K562 (cell line): ENCODE measurements around the gene PTGR2. TPM values are rescaled to one million over a fixed set of nuclear protein-coding genes. Genes with fewer than 3 reads are reported as not detected.

Source experiments
- ATF1 ChIP-seq, 2 experiments: fragments of 450-650 bp in 1 of 2; IDR thresholded peaks; 2 replicates each; pipeline ENCODE4 v1.6.1; 2016; ENCODE audit warnings: missing compliant biosample characterization in 1 of 2, missing genetic modification characterization in 1 of 2
- BDP1 ChIP-seq: IDR thresholded peaks from 3 replicates; pipeline ENCODE4 v1.6.1; 2011; ENCODE audit not compliant: insufficient read length, insufficient read depth
- BRD9 ChIP-seq: fragments of 450-650 bp; IDR thresholded peaks from 2 replicates; pipeline ENCODE4 v1.6.1; 2018; ENCODE audit warnings: low read depth; ENCODE audit not compliant: partially characterized antibody
- DACH1 ChIP-seq: fragments of 450-650 bp; IDR thresholded peaks from 2 replicates; pipeline ENCODE4 v1.6.1; 2018; ENCODE audit not compliant: partially characterized antibody
- E2F3 ChIP-seq: fragments of 250-450 bp; sonication (Bioruptor Pico); IDR thresholded peaks from 2 replicates; pipeline ENCODE4 v1.4.0; 2020; ENCODE audit warnings: mild to moderate bottlenecking
- ELF1 ChIP-seq: fragments of 200-800 bp; sonication (Bioruptor generic); IDR thresholded peaks from 2 replicates; pipeline ENCODE4 v1.6.1; 2016; ENCODE audit warnings: missing genetic modification characterization, missing compliant biosample characterization
- GATAD2B ChIP-seq: fragments of 450-650 bp; IDR thresholded peaks from 2 replicates; pipeline ENCODE4 v1.6.1; 2017; ENCODE audit warnings: mild to moderate bottlenecking, borderline replicate concordance
- HIVEP1 ChIP-seq: fragments of 250-450 bp; sonication (Bioruptor Pico); IDR thresholded peaks from 2 replicates; pipeline ENCODE4 v1.4.0; 2020; ENCODE audit warnings: mild to moderate bottlenecking
- HMG20B ChIP-seq: fragments of 250-450 bp; sonication (Bioruptor Pico); IDR thresholded peaks from 2 replicates; pipeline ENCODE4 v1.5.0; 2021; ENCODE audit warnings: mild to moderate bottlenecking
- KAT8 ChIP-seq: fragments of 450-650 bp; IDR thresholded peaks from 2 replicates; pipeline ENCODE4 v1.6.1; 2016; ENCODE audit warnings: low read depth, mild to moderate bottlenecking
- KDM5B ChIP-seq: fragments of 200-600 bp; sonication (generic); IDR thresholded peaks from 2 replicates; pipeline ENCODE4 v1.6.1; 2012; ENCODE audit warnings: low read depth, mild to moderate bottlenecking, moderate library complexity, low read length, control low read depth, inconsistent platforms; ENCODE audit not compliant: insufficient replicate concordance
- KLF6 ChIP-seq: fragments of 250-450 bp; sonication (Bioruptor Pico); IDR thresholded peaks from 2 replicates; pipeline ENCODE4 v1.4.0; 2020; ENCODE audit warnings: mild to moderate bottlenecking, moderate library complexity, borderline replicate concordance
- MYNN ChIP-seq, 2 experiments: sonication (generic); formaldehyde crosslinking in 1 of 2; IDR thresholded peaks; 2 replicates each; pipeline versions ENCODE4 v1.5.0 to v1.6.1; 2016 to 2020; ENCODE audit warnings: antibody characterized with exemption in 1 of 2, missing genetic modification reagents in 1 of 2
- RBFOX2 ChIP-seq: fragments of 200-400 bp; formaldehyde crosslinking; IDR thresholded peaks from 2 replicates; pipeline ENCODE4 v1.6.1; 2017; ENCODE audit warnings: low read depth, mild to moderate bottlenecking, low read length, moderate library complexity
- TAF1 ChIP-seq: IDR thresholded peaks from 2 replicates; pipeline ENCODE4 v1.6.1; 2011; ENCODE audit warnings: mild to moderate bottlenecking, low read length, moderate library complexity; ENCODE audit not compliant: insufficient read depth, control insufficient read depth, severe bottlenecking; ENCODE audit errors: extremely low read depth
- USF1 ChIP-seq: sonication (generic); formaldehyde crosslinking; IDR thresholded peaks from 2 replicates; pipeline ENCODE4 v1.9.0; 2022; ENCODE audit warnings: mild to moderate bottlenecking, missing genetic modification reagents
- XRCC5 ChIP-seq: fragments of 200-400 bp; formaldehyde crosslinking; IDR thresholded peaks from 2 replicates; pipeline ENCODE4 v1.6.1; 2017; ENCODE audit warnings: low read depth, mild to moderate bottlenecking, low read length
- ZBED1 ChIP-seq: IDR thresholded peaks from 2 replicates; pipeline ENCODE4 v1.6.1; 2014
- ZBTB33 ChIP-seq: sonication (generic); formaldehyde crosslinking; IDR thresholded peaks from 2 replicates; pipeline ENCODE4 v1.8.1; 2023; ENCODE audit warnings: mild to moderate bottlenecking, missing genetic modification reagents
- ZNF239 ChIP-seq: fragments of 250-450 bp; sonication (Bioruptor Pico); IDR thresholded peaks from 2 replicates; pipeline ENCODE4 v1.4.0; 2020; ENCODE audit warnings: mild to moderate bottlenecking
- ZNF449 ChIP-seq: fragments of 250-450 bp; sonication (Bioruptor Pico); IDR thresholded peaks from 2 replicates; pipeline ENCODE4 v1.8.0; 2022; ENCODE audit warnings: moderate library complexity, mild to moderate bottlenecking, inconsistent platforms
- ZNF696 ChIP-seq: fragments of 250-450 bp; sonication (Bioruptor Pico); conservative IDR thresholded peaks from 2 replicates; pipeline ENCODE4 v1.4.0; 2020; ENCODE audit warnings: mild to moderate bottlenecking, moderate library complexity
- polyA plus RNA-seq, 8 experiments: library from polyadenylated mRNA; depleted of rRNA in 4 of 8; stranded (reverse) in 5 of 8; unstranded in 3 of 8; fragments of >200 nt; fragmentation: Nextera tagmentation in 2 of 8; fragmentation: Illumina TruSeq in 1 of 8; extraction: Ambion mirVana in 2 of 8; extraction: Trizol in 1 of 8; gene quantifications; 2 replicates each; pipeline versions ENCODE4 v1.2.1 to v1.2.3, GENCODE V29; 2011 to 2014; ENCODE audit warnings: inconsistent platforms in 1 of 8, missing spikeins in 1 of 8
- total RNA-seq, 7 experiments: library from RNA; depleted of rRNA in 6 of 7; stranded (reverse); fragments of >200 nt in 6 of 7; fragmentation: Illumina TruSeq in 2 of 7; extraction: Trizol in 2 of 7; gene quantifications; 2 replicates each; pipeline versions ENCODE4 v1.2.1 to v1.2.3, GENCODE V29; 2011 to 2021; ENCODE audit warnings: low replicate concordance in 1 of 7
- TF ChIP-seq, protein P1 (sequence below): fragments of 200-800 bp; sonication (Bioruptor generic); IDR thresholded peaks from 2 replicates; pipeline ENCODE4 v1.6.1; 2017; ENCODE audit warnings: missing genetic modification characterization, missing compliant biosample characterization

Gene PTGR2
- total and polyA plus RNA-seq, 9 of the 15 experiments (the other 6 are each of a cell fraction or from before 2014, with no cell fraction given), result 7.4 to 23.0 (median 13.0) TPM

GRCh38 chr14:73886449-73887317 is 35.1 kb downstream of the PTGR2 start, which contains the start of gene ZNF410 (continued):
- TF ChIP-seq ZNF449 (CRISPR knock-in tag) (no peak), ATF1 (CRISPR knock-in tag; IDR thresholded peaks at IDR 0.05) (peak; percentile 48), ATF1 (tag; IDR thresholded peaks at IDR 0.05) (peak; percentile 95), E2F3 (CRISPR knock-in tag) (no peak), BRD9 (peak; percentile 25), HMG20B (no peak), ZBED1 (no peak), XRCC5 (no peak), DACH1 (no peak), USF1 (CRISPR knock-in tag) (no peak), ELF1 (tag) (peak; percentile 85), KLF6 (CRISPR knock-in tag) (no peak), RBFOX2 (peak; percentile 93), ZBTB33 (CRISPR knock-in tag) (no peak), GATAD2B (no peak), BDP1 (no peak), ZNF696 (CRISPR knock-in tag) (no peak), KDM5B (no peak), TAF1 (peak; percentile 68), ZNF239 (CRISPR knock-in tag) (no peak), KAT8 (no peak), HIVEP1 (CRISPR knock-in tag) (no peak), MYNN (IDR thresholded peaks at IDR 0.05) (no peak), MYNN (CRISPR knock-in tag; IDR thresholded peaks at IDR 0.05) (no peak)
- TF ChIP-seq, protein P1, sequence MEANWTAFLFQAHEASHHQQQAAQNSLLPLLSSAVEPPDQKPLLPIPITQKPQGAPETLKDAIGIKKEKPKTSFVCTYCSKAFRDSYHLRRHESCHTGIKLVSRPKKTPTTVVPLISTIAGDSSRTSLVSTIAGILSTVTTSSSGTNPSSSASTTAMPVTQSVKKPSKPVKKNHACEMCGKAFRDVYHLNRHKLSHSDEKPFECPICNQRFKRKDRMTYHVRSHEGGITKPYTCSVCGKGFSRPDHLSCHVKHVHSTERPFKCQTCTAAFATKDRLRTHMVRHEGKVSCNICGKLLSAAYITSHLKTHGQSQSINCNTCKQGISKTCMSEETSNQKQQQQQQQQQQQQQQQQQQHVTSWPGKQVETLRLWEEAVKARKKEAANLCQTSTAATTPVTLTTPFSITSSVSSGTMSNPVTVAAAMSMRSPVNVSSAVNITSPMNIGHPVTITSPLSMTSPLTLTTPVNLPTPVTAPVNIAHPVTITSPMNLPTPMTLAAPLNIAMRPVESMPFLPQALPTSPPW (CRISPR knock-in tag), result peak; percentile 86
